Muscle of back (tissue), 11 donors: ENCODE data around the gene KCNK10. TPM values are rescaled to one million over a fixed set of nuclear protein-coding genes. Genes with fewer than 3 reads are reported as not detected.

Experiments
- DNase-seq, 3 donors: peaks; one replicate each; pipeline versions ENCODE4 v3.0.0 to v3.0.0-alpha.2; 2013
- polyA plus RNA-seq, 10 donors: library from polyadenylated mRNA; unstranded; fragments of 120-200 nt; gene quantifications; one replicate each; pipeline ENCODE4 v1.2.1, GENCODE V29; 2013; ENCODE audit not compliant: insufficient read length in 10 of 10

KCNK10 gene
- polyA plus RNA-seq, 10 donors: 0.01 to 0.15 (median 0.06) TPM; not detected in 2

GRCh38 chr14:88228522-88229236, 94.4 kb downstream of the KCNK10 start:
- DNase-seq: no peak

- no peak for DNase-seq
These were observed 95.4 kb downstream of the KCNK10 start for GRCh38 chr14:88227693-88228092.

DNA sequence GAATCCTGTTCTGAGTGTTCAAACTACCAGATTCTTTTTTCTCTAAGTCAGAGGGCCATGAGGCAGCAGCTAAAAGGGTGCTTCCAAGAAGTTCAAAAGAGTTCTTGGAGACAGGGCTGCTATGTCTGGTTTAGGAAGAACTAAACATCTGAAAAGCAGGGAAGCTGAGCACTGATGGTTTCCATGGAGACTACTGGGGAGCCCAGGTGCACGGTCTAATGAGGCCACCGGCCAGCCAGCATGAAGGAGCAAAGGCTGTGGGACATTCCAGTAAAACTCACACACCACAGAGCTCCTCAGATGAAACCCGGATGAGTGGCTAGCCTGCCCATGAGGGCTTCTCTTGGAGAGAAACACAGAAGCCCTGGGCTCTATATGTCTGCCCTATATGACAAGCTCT, 97.3 kb downstream of the KCNK10 start:
- no peak for DNase-seq

DNA sequence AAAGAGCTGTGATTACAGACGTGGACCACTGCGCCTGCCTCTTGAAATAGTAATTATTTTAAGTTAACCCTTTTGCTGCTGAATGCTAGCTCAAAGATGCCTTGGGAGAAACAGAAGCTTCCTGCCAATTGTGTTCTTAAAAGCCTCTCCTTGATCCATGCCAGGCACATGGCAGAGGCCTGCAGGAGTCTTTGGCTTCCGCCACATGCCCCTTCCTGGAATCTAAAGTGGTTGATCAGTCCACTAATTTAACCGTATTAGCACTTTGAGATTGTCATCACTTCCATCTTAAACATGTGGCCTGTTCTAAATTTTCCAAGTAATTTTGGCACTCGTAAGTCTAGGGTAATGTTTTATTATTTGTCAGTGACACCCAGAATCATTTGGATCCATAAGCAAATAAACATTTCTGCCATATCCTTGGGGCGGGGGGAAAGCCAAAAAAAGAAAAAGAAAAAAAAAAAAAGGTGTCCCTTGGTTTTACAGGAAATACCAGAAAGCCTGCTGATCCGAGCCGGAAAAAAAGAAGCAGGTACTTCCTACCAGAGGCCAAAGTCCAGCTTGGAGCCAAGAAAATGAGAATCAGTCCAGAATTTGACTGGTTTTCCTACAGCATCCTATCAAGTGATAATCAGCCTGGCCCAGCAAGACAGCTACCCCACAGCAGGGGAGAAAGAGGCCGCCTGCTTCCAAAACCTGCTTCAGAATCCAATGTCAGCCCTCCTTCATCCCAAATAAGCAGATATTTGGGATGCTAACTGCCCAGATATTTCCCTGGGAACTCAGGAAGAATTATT, 104.8 kb downstream of the KCNK10 start:
- no peak for DNase-seq

- no peak for DNase-seq
These were observed 110.4 kb downstream of the KCNK10 start for GRCh38 chr14:88212691-88213090.

DNA sequence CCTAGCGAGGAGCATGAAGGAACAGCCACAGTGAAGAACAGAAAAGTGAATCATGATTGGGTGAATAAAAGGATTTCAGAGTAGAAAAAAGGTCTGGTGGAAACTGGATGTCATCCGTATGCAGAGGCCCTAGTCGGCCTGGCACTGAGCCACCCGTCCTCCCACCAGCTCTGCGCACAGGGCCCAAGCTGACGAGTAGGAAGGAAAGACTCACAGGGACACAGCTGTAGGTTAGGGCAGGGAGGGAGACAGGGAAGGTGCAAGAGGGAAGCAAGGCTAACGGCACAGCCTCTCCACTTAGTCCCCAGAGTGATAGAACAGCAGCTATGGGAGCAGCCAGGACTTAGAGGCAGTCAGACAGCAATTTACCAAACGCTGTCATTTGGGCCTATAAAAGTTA, 112.6 kb downstream of the KCNK10 start:
- DNase-seq: peak in 2 of 3 donors; percentile 13 to 45

DNA sequence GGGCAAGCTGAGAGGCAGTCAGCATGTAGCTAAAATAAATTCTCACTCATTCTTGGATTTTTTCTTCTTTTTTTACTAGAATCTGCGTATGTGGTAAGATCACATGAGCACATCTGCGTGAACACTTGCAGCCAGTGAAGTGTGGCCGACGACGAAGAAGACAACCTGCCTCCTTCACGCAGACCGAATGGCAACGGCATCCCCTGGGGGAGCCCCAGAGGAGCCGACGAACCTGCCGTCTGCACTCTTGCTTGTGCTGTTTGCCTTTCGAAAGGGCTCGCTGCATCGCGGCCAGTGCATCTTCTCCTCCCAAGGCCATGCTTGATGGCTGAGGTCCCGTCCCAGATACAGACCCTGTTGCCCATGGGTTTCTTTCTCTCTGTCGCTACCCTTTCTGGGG, 113.8 kb downstream of the KCNK10 start:
- DNase-seq: no peak

GRCh38 chr14:88208858-88209257, 114.2 kb downstream of the KCNK10 start:
- DNase-seq: no peak

- DNase-seq: no peak
These were observed 118.8 kb downstream of the KCNK10 start for GRCh38 chr14:88204221-88204620.

- no peak for DNase-seq
These were observed 119.8 kb downstream of the KCNK10 start for GRCh38 chr14:88203291-88203690.

GRCh38 chr14:88202286-88202685, 120.8 kb downstream of the KCNK10 start:
- no peak for DNase-seq

DNA sequence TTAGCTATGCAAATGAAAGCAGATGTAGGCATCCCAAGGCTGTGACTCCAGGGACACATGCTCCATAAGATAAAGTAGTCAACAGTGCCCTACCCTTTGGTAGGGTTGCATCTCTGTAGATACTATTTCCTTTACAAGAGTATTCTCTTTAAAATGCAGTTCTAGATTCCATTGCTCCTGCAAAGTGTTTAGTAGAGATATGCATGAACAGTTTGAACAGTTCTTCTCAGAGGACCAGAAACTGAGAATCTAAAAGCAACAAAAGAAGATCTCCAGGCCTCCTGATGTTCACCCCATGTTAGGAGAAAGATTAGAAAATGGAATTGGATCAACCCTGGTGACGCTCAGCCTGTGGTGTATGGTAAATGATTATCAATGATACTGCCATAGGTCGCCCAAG, 121.2 kb downstream of the KCNK10 start:
- no peak for DNase-seq

DNA sequence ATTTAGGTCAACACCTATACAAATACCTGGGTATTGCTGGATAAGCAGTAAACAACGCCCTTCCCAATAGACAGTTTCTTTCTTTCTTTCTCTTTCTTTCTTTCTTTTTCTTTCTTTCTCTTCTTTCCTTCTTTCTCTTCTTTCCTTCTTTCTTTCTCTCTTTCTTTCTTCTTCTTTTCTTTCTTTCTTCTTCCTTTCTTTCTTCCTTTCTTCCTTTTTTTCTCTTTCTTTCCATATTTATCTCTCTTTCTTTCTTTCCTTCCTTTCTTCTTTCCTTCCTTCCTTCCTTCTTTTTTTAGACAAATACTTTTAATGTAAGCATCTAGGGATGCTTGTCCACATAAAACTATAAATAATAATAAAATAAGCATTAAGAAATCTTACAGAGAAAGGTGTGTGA, 123.2 kb downstream of the KCNK10 start:
- DNase-seq: no peak

GRCh38 chr14:88198446-88198845, 124.6 kb downstream of the KCNK10 start:
- no peak for DNase-seq

GRCh38 chr14:88196925-88197324, 126.1 kb downstream of the KCNK10 start:
- no peak for DNase-seq

GRCh38 chr14:88196116-88196890, 126.8 kb downstream of the KCNK10 start:
- DNase-seq: no peak

DNA sequence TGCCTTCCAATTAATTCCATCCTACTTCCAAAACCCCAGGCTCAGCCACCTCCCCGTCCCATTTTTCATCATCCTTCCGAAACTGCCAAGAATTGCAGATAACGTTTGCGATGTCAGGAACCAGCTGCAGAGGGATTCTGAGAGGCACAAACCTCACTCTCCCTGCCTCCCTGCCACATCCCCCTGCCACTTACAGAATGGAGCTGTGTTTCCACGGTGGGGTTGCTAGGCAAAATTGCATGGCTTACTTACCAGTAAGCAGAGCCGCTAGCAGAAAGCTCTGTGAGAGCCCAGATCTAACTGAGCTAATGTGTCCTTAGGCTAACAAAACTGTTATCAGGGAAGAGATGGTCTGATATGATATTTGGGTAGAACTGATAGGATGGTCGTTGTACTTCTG, 127.4 kb downstream of the KCNK10 start:
- DNase-seq: no peak

GRCh38 chr14:88194531-88194930, 128.5 kb downstream of the KCNK10 start:
- no peak for DNase-seq

DNA sequence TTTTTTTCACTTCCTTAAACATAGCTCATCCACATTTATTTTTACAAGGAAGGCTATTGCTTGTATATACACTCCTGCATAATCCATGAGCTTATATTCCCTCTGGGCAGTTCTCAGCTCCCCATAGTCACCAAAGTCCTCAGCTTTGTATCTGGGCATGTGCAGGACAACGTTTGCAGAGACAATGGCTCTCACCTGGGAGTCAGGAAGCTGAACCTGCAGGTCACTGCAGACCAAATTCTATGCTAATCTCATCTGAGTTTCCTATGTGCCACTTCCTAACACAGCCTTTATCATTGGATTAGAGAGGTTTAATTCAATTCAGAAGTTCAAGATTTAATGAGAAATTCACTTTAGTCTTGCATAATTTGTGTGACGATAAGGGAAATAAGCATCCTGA, 131.5 kb downstream of the KCNK10 start:
- no peak for DNase-seq

DNA sequence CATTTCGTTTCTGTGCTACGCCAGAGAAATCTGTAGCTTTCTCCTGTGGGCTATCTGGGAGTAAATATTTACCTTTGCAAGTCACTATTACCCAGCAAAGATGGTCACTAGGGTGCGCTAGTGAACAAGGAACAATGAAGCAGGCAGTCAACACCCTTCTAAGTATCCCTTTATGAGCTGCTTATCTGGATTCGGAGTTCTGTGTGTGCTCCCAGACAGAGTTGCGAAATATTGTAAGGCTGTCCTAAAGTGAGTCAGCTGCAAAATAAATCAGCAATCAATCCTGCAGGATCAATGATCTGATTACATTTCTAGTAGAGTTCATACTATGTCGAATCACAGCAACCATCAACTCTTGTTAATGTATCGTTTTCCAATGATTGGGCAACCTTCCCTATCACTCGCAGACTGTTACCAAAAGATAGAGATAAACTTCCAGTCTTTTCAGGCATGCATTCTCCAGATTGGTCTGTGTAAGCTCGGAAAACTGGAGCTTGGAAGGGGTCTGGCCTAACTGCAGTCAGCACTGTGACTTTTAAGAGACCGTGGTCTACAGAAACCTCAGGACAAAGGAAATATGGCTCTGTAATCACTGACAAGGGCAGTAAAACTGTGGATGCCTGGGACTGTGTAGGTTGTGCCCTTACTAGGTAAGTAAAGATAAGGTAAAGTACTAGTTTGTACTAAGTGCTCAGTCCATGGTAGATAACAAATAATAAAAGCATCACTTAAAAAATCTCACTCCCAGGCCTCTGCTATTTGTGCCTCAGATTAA, 133.5 kb downstream of the KCNK10 start:
- DNase-seq: peak; percentile 69 to 84 (median 75)

GRCh38 chr14:88188745-88189416, 134.2 kb downstream of the KCNK10 start:
- DNase-seq: no peak
